Neural cell (in vitro differentiated cells): Measurements from ENCODE around the gene HRAS. TPM values are rescaled to one million over a fixed set of nuclear protein-coding genes. Genes with fewer than 3 reads are reported as not detected.
A peak's percentile ranks its signal among the peaks of the same experiment; 100 is the strongest.

Experiments used
- H2AFZ ChIP-seq: fragments of 200-600, 300-800 bp; sonication (generic), shearing (Covaris generic); 2 replicates; pipeline ENCODE4 v1.6.0; 2014; ENCODE audit warnings: low read depth, mild to moderate bottlenecking, antibody characterized with exemption, low read length, moderate library complexity
- H3F3A ChIP-seq: fragments of 200-600 bp; shearing (Covaris generic); 2 replicates; pipeline ENCODE4 v1.6.1; 2016; ENCODE audit warnings: mild to moderate bottlenecking, moderate library complexity, mixed read lengths, antibody characterized with exemption, low read length; ENCODE audit not compliant: insufficient read depth, poor library complexity, severe bottlenecking
- H3K27ac ChIP-seq: fragments of 200-600, 300-800 bp; sonication (generic), shearing (Covaris generic); 2 replicates; pipeline ENCODE4 v1.5.1; 2014; ENCODE audit warnings: mild to moderate bottlenecking, low read length, moderate library complexity
- H3K27me3 ChIP-seq: fragments of 300-800, 200-600 bp; sonication (generic), shearing (Covaris generic); 2 replicates; pipeline ENCODE4 v1.6.0; 2014; ENCODE audit warnings: mild to moderate bottlenecking, low read depth, low read length, moderate library complexity; ENCODE audit not compliant: insufficient read depth
- H3K36me3 ChIP-seq: fragments of 300-800, 200-600 bp; sonication (generic), shearing (Covaris generic); 2 replicates; pipeline ENCODE4 v1.5.1; 2014; ENCODE audit warnings: mild to moderate bottlenecking, antibody characterized with exemption, low read length, moderate library complexity; ENCODE audit not compliant: insufficient read depth
- H3K4me2 ChIP-seq: fragments of 300-800, 200-600 bp; sonication (generic), shearing (Covaris generic); 2 replicates; pipeline ENCODE4 v1.6.0; 2014; ENCODE audit warnings: mild to moderate bottlenecking, low read length
- H3K4me3 ChIP-seq: fragments of 300-800, 200-600 bp; sonication (generic), shearing (Covaris generic); 2 replicates; pipeline ENCODE4 v1.5.1; 2014; ENCODE audit warnings: mild to moderate bottlenecking, low read length, moderate library complexity
- H3K79me2 ChIP-seq: fragments of 200-600 bp; shearing (Covaris generic); replicated peaks from 2 replicates; pipeline ENCODE4 v1.6.0; 2014; ENCODE audit warnings: mild to moderate bottlenecking, low read length, moderate library complexity; ENCODE audit not compliant: insufficient read depth
- H3K9ac ChIP-seq: fragments of 300-800, 200-600 bp; sonication (generic), shearing (Covaris generic); 2 replicates; pipeline ENCODE4 v1.6.1; 2016; ENCODE audit warnings: mild to moderate bottlenecking, low read length, mixed read lengths
- H3K9me2 ChIP-seq: fragments of 200-600 bp; shearing (Covaris generic); 2 replicates; pipeline ENCODE4 v1.6.1; 2016; ENCODE audit warnings: mild to moderate bottlenecking, low read length, mixed read lengths; ENCODE audit not compliant: insufficient read depth
- H3K9me3 ChIP-seq: fragments of 200-600, 300-800 bp; sonication (generic), shearing (Covaris generic); 2 replicates; pipeline ENCODE4 v1.6.1; 2016; ENCODE audit warnings: mild to moderate bottlenecking, mixed run types, low read length, moderate library complexity, mixed read lengths
- H4K20me1 ChIP-seq: fragments of 200-600 bp; shearing (Covaris generic); 2 replicates; pipeline ENCODE4 v1.6.1; 2016; ENCODE audit warnings: mild to moderate bottlenecking, mixed run types; ENCODE audit not compliant: insufficient read depth
- EZH2 ChIP-seq: fragments of 200-600, 300-800 bp; shearing (Covaris generic), sonication (generic); IDR thresholded peaks from 2 replicates; pipeline ENCODE4 v1.6.1; 2014; ENCODE audit warnings: antibody characterized with exemption, low read length, borderline replicate concordance, mild to moderate bottlenecking; ENCODE audit not compliant: insufficient read depth, poor library complexity, severe bottlenecking
- MXI1 ChIP-seq: fragments of 450-650 bp; conservative IDR thresholded peaks from 2 replicates; pipeline ENCODE4 v1.6.1; 2014; ENCODE audit warnings: antibody characterized with exemption, mild to moderate bottlenecking; ENCODE audit not compliant: poor library complexity, severe bottlenecking
- RAD21 ChIP-seq: fragments of 450-650 bp; conservative IDR thresholded peaks from 2 replicates; pipeline ENCODE4 v1.6.1; 2014; ENCODE audit warnings: antibody characterized with exemption, mild to moderate bottlenecking, moderate library complexity
- TAF1 ChIP-seq: IDR thresholded peaks from 2 replicates; pipeline ENCODE4 v1.6.1; 2012; ENCODE audit warnings: low read depth
- polyA plus RNA-seq: library from polyadenylated mRNA; depleted of rRNA; stranded (reverse); fragments of >200 nt; gene quantifications from 2 replicates; pipeline ENCODE4 v1.2.3, GENCODE V29; 2014
- TF ChIP-seq, protein P1 (sequence below): fragments of 450-650 bp; IDR thresholded peaks from 2 replicates; pipeline ENCODE4 v1.5.1; 2014; ENCODE audit warnings: antibody characterized with exemption, mild to moderate bottlenecking, moderate library complexity; ENCODE audit not compliant: poor library complexity, severe bottlenecking
- TF ChIP-seq, protein P2 (sequence below): IDR thresholded peaks from 2 replicates; pipeline ENCODE4 v1.6.1; 2012; ENCODE audit warnings: borderline replicate concordance

Gene HRAS
- polyA plus RNA-seq, 1 donor from 2014 or later, result 120 TPM

DNA sequence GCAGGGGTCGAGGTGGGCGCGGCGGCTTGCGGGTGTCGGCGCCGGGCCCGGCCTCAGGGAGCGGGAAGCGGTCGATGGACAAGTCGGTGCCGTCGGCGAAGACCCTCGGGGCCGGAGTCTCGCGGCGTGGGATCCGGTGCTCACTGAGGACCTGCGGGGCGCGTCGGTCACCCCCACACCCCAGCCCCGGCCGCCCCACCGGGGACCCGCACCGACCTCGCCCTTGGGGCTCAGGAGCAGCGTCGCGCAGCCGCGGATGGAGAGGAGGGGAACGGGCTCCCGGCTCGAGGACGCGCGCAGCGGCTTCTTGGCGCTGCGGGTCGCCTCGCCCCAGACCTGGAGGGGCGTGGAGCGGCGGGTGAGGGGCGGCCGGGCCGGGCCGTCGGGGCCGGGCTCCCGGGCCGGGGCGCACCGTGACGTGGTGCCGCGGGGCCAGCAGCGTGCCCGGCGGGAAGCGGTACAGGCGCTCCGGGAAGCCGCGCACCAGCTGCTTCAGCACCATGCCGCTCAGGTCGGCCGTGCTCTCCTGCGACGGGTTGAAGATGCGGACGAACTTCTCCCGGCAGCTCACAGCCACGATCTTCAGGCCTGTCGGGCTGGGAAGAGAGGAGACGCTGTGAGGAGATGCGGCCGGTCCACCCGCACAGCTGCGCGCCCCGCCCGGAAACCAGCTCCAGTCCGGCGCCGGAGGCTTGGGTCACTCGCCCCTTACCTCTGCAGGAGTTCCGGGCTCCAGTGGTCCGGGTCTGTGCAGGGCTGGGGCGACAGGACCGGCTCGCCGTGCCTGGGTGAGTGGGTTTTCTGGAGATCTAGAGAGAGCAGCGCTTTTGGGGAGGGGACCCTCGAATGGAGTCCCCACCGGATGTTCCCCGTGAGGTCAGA, 20.6 kb upstream of the HRAS start:
- H3K27me3 ChIP-seq, result peaks cover 41% of the 10 kb centered on the region
- no peak overlapping the region for H3K4me2 ChIP-seq
- no peak overlapping the region for H3K9ac ChIP-seq
- no peaks in the 10 kb centered on the region for H3K36me3 ChIP-seq
- H2AFZ ChIP-seq, result no peak overlapping the region
- no peaks in the 10 kb centered on the region for H3F3A ChIP-seq
- no peaks in the 10 kb centered on the region for H4K20me1 ChIP-seq
- H3K79me2 ChIP-seq, result no peaks in the 10 kb centered on the region
- TF ChIP-seq EZH2 (peak; percentile 24), MXI1 (no peak), RAD21 (no peak)
- TF ChIP-seq, protein P1, sequence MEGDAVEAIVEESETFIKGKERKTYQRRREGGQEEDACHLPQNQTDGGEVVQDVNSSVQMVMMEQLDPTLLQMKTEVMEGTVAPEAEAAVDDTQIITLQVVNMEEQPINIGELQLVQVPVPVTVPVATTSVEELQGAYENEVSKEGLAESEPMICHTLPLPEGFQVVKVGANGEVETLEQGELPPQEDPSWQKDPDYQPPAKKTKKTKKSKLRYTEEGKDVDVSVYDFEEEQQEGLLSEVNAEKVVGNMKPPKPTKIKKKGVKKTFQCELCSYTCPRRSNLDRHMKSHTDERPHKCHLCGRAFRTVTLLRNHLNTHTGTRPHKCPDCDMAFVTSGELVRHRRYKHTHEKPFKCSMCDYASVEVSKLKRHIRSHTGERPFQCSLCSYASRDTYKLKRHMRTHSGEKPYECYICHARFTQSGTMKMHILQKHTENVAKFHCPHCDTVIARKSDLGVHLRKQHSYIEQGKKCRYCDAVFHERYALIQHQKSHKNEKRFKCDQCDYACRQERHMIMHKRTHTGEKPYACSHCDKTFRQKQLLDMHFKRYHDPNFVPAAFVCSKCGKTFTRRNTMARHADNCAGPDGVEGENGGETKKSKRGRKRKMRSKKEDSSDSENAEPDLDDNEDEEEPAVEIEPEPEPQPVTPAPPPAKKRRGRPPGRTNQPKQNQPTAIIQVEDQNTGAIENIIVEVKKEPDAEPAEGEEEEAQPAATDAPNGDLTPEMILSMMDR, result no peak
- no peak overlapping the region for H3K27ac ChIP-seq
- H3K9me2 ChIP-seq, result no peaks in the 10 kb centered on the region
- peak overlapping the region; percentile 62 for H3K4me3 ChIP-seq
- no peaks in the 10 kb centered on the region for H3K9me3 ChIP-seq

DNA sequence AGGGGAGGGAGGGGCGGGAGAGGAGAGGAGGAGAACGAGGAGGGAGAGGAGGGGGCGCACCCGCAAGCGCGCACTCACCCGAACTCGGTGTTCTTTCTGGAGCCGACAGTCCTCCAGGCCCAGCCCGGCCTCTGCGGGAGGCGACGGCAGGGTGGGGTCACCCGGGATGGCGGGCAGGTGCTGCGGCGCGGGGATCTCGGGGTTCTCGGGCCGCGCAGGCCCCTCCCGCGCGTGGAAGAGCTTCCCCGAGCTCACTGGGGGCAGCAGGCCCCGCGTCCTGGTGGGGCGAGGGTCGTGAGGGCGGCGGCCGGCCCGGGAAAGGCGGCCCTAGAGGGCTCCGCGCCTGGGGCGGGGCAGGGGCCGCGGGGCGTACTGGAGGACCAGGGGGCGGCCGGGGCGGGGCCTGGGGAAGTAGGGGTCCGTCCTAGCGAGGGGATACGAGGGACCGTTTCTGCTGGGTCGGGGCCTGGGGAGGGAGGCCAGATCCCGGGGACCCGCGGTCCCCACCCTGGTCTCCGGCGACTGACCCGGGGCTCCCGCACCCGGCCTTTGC, 19.9 kb upstream of the HRAS start:
- Histone ChIP-seq H4K20me1 (no peaks in the 10 kb centered on the region), H3K79me2 (no peaks in the 10 kb centered on the region), H3K27ac (no peak overlapping the region), H2AFZ (no peak overlapping the region), H3K36me3 (no peaks in the 10 kb centered on the region), H3K27me3 (peaks cover 41% of the 10 kb centered on the region), H3K9me2 (no peaks in the 10 kb centered on the region), H3K9ac (peak overlapping the region; percentile 36), H3K4me3 (peak overlapping the region; percentile 62), H3F3A (no peaks in the 10 kb centered on the region), H3K4me2 (no peak overlapping the region), H3K9me3 (no peaks in the 10 kb centered on the region)
- TF ChIP-seq, protein P2, sequence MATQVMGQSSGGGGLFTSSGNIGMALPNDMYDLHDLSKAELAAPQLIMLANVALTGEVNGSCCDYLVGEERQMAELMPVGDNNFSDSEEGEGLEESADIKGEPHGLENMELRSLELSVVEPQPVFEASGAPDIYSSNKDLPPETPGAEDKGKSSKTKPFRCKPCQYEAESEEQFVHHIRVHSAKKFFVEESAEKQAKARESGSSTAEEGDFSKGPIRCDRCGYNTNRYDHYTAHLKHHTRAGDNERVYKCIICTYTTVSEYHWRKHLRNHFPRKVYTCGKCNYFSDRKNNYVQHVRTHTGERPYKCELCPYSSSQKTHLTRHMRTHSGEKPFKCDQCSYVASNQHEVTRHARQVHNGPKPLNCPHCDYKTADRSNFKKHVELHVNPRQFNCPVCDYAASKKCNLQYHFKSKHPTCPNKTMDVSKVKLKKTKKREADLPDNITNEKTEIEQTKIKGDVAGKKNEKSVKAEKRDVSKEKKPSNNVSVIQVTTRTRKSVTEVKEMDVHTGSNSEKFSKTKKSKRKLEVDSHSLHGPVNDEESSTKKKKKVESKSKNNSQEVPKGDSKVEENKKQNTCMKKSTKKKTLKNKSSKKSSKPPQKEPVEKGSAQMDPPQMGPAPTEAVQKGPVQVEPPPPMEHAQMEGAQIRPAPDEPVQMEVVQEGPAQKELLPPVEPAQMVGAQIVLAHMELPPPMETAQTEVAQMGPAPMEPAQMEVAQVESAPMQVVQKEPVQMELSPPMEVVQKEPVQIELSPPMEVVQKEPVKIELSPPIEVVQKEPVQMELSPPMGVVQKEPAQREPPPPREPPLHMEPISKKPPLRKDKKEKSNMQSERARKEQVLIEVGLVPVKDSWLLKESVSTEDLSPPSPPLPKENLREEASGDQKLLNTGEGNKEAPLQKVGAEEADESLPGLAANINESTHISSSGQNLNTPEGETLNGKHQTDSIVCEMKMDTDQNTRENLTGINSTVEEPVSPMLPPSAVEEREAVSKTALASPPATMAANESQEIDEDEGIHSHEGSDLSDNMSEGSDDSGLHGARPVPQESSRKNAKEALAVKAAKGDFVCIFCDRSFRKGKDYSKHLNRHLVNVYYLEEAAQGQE, result no peak
- TF ChIP-seq EZH2 (peak; percentile 81), TAF1 (no peak)
